Panc1 (cell line): Measurements from ENCODE around the gene ZNF500.

Experiments used
- CTCF ChIP-seq: fragments of 450-650 bp; IDR thresholded peaks from 2 replicates; pipeline ENCODE4 v1.5.1; 2017; ENCODE audit warnings: mild to moderate bottlenecking
- POLR2AphosphoS5 ChIP-seq: IDR thresholded peaks from 2 replicates; pipeline ENCODE4 v1.6.1; 2012; ENCODE audit warnings: mild to moderate bottlenecking, low read depth, low read length, moderate library complexity
- SIN3A ChIP-seq: IDR thresholded peaks from 2 replicates; pipeline ENCODE4 v1.6.1; 2012; ENCODE audit warnings: low read depth, mild to moderate bottlenecking, low read length, moderate library complexity, borderline replicate concordance; ENCODE audit not compliant: insufficient read depth
- TF ChIP-seq, protein P1 (sequence below), 2 experiments: IDR thresholded peaks; 2 replicates each; pipeline ENCODE4 v1.6.1; 2011 to 2012; ENCODE audit warnings: low read depth in 2 of 2, control low read depth in 1 of 2, low read length in 1 of 2, mild to moderate bottlenecking in 1 of 2, moderate library complexity in 1 of 2; ENCODE audit not compliant: insufficient read depth in 1 of 2

DNA sequence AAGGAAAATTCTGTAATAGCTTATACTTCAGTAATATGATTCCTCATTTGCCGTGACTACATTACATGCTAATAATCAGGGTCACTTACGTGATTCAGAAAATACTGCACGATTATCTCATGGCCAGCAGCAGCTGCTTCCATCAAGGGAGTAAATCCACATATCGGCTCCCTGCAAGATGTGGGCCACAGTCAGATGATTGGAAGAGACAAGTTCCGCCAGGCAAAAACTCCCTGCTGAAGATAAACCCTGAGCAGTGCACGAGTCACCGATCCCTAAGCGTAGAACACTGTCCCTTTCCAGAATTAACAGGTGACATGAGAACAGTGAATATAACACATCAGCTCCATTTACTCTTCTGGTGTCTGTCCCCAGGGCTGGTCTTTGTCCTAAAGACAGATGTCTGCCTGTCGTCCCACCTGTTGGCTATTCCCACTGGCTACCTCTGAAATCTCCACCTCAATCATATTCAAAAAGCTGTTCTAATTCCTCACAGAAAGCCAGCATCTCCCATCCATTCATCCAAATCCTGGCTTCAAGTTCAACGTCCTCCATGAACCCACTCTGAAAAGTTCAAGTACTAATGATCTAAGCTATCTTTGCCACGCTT lies 42.2 kb downstream of the ZNF500 start:
- no peak for TF ChIP-seq CTCF
- TF ChIP-seq POLR2AphosphoS5 = no peak
- no peak for TF ChIP-seq SIN3A
- TF ChIP-seq, protein P1, sequence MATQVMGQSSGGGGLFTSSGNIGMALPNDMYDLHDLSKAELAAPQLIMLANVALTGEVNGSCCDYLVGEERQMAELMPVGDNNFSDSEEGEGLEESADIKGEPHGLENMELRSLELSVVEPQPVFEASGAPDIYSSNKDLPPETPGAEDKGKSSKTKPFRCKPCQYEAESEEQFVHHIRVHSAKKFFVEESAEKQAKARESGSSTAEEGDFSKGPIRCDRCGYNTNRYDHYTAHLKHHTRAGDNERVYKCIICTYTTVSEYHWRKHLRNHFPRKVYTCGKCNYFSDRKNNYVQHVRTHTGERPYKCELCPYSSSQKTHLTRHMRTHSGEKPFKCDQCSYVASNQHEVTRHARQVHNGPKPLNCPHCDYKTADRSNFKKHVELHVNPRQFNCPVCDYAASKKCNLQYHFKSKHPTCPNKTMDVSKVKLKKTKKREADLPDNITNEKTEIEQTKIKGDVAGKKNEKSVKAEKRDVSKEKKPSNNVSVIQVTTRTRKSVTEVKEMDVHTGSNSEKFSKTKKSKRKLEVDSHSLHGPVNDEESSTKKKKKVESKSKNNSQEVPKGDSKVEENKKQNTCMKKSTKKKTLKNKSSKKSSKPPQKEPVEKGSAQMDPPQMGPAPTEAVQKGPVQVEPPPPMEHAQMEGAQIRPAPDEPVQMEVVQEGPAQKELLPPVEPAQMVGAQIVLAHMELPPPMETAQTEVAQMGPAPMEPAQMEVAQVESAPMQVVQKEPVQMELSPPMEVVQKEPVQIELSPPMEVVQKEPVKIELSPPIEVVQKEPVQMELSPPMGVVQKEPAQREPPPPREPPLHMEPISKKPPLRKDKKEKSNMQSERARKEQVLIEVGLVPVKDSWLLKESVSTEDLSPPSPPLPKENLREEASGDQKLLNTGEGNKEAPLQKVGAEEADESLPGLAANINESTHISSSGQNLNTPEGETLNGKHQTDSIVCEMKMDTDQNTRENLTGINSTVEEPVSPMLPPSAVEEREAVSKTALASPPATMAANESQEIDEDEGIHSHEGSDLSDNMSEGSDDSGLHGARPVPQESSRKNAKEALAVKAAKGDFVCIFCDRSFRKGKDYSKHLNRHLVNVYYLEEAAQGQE (IDR thresholded peaks at IDR 0.05; ENCODE audit: insufficient read depth in 1 of 2, low read depth in 2 of 2, low read length in 1 of 2) = no peak
